Measurements from ENCODE around the gene SEC11A. TPM values are rescaled to one million over a fixed set of nuclear protein-coding genes. Genes with fewer than 3 reads are reported as not detected.
"Not testable (repeated sequence)": the region's sequence is repeated elsewhere in the genome, so short reads cannot be mapped to it uniquely, and the experiment has no call there.

Gene SEC11A
- 44.2 TPM for total RNA-seq

GRCh38 chr15:84716036-84716732 is at the start of gene SEC11A:
Gene SEC11A (minus strand): TSS chr15:84716139. CDS start chr15:84716075, 64 bp downstream.
- DNase-seq (ENCODE audit: low read depth in 2 of 3, low spot score in 2 of 3) = peak; percentile 79 to 92 (median 91)

DNA sequence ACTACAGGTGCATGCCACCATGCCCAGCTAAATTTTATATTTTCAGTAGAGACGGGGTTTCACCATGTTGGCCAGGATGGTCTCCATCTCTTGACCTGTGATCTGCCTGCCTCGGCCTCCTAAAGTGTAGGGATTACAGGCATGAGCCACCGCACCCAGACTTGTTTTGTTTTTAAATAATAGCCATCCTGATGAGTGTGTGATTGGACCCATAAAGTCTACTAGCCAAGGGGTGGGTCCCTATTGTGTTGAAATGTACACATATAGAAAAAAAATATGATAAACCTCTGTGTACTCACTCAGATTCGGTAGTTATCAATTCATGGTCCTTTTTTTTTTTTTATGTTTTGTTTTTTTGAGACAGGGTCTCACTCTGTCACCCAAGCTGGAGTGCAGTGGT is 49.7 kb upstream of the SEC11A start:
- no peak for DNase-seq (ENCODE audit: low read depth in 2 of 3, low spot score in 2 of 3)

GRCh38 chr15:84764989-84765388 is 49.0 kb upstream of the SEC11A start:
- no peak for DNase-seq (ENCODE audit: low read depth in 2 of 3, low spot score in 2 of 3)

DNA sequence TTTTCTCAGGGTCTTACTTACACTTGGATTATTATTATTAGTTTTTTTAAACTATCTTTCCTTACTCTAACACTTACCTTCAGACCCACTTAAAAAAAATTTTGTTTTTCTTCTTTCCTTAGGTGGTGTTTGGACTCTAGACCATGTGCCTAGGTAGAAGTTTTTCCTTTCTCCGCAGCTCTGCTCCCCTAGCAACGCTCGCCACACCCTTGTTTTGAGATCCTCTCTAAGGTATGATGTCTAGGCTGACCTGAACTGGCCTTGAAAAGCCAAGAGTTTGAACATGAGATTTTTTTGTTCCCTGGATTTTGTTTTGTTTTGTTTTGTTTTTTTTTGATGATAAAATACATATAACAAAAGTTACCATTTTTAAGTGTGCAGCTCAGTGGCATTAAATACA is 48.6 kb upstream of the SEC11A start:
- no peak for DNase-seq (ENCODE audit: low read depth in 2 of 3, low spot score in 2 of 3)

- no peak for DNase-seq (ENCODE audit: low read depth in 2 of 3, low spot score in 2 of 3)
These were observed 47.1 kb upstream of the SEC11A start for GRCh38 chr15:84762840-84763572.

- DNase-seq (ENCODE audit: low read depth in 2 of 3, low spot score in 2 of 3) = no peak
These were observed 45.7 kb upstream of the SEC11A start for GRCh38 chr15:84761607-84762131.

DNA sequence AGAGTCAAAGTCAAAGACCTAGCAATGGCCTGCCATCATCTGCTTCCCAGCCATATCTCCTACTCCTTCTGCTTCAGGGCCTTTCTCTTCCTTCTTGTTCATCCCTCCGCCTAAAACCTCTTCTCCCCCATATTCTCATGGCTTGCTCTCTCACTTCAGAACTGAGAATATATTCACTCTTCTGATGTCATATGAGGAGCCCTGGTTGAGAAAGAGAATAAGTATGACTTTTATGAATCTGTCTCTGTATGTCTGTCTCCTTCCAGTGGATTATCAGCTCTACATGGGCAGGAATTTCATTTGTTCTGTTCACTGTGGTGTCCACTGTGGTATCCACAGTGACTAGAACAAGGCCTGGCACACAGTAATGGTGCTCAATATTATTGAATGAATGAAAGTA is 44.3 kb upstream of the SEC11A start:
- no peak for DNase-seq (ENCODE audit: low read depth in 2 of 3, low spot score in 2 of 3)

GRCh38 chr15:84759018-84759417 is 43.1 kb upstream of the SEC11A start:
- DNase-seq (ENCODE audit: low read depth in 2 of 3, low spot score in 2 of 3) = no peak

- no peak for DNase-seq (ENCODE audit: low read depth in 2 of 3, low spot score in 2 of 3)
These were observed 40.0 kb upstream of the SEC11A start for GRCh38 chr15:84755736-84756527.

DNA sequence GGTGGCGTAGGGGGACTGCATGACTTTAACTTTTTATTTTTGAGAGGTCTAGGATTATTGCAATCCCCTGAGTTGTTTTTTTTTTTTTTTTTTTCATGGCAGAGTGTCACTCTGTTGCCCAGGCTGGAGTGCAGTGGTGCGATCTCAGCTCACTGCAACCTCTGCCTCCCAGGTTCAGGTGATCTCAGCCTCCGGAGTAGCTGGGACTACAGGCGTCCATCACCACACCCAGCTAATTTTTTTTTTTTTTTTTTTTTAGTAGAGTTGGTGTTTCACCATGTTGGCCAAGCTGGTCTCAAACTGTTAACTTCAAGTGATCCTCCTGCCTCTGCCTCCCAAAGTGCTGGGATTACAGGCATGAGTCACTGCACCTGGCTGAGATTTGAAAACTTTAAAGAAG is 39.0 kb upstream of the SEC11A start:
- not testable (repeated sequence) for DNase-seq (ENCODE audit: low read depth in 2 of 3, low spot score in 2 of 3)

- DNase-seq (ENCODE audit: low read depth in 2 of 3, low spot score in 2 of 3) = no peak
These were observed 36.8 kb upstream of the SEC11A start for GRCh38 chr15:84752700-84753099.

DNA sequence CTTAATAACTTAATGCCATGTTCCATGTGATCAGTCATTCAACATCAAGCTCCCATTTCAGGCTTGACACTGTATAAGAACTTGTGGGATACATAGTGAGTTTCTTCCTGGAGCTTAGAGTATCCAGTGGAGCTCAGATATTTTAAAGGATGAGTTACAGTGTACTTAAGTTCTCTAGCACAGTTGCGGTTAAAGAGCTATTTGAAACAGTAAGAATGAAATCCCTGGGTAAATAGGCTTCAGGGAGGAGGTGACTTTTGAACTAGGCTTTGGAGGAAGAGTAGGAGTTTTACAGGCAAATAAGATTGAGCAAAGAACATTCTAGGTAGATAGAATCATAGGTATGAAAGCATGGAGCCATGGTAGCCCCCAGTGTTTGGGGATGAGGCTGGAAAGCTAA is 36.3 kb upstream of the SEC11A start:
- DNase-seq (ENCODE audit: low read depth in 2 of 3, low spot score in 2 of 3) = no peak

DNA sequence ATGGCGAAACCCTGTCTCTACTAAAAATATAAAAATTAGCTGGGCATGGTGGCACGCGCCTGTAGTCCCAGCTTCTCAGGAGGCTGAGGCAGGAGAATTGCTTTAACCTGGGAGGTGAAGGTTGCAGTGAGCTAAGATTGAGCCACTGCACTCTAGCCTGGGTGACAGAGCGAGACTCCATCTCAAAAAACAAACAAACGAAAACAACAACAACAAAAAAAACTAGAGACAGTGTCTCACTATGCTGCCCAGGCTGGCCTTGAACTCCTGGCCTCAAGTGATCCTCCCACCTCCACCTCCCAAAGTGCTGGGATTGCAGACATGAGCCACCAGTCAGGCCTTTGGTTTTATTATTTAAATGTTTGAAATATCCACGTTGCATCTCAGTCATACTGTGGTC is 35.8 kb upstream of the SEC11A start:
- not testable (repeated sequence) for DNase-seq (ENCODE audit: low read depth in 2 of 3, low spot score in 2 of 3)

DNA sequence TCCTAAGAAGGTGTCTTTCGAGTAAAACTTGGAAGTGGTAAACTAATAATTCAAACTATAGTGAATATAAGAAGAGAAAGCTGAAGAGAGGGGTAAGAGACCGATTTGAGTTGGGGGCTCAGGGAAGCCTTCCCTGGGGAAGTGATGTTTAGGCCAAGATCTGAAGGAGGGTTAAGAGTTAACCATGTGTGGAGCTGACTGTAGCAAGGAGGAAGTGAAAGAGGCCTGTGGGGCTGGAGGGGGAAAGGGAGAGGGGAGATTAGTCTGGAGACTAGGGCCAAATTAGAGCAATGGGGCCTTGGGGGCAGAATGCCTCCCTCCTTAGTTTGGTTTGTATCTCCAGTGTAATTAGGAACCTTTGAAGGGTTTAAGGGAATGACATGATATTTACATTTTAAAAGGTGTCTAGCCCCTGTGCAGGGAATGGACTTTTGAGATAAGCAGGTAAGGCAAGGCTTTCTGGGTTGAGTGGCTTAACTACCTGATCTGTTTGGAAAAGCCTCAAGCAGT is 34.7 kb upstream of the SEC11A start:
- DNase-seq (ENCODE audit: low read depth in 2 of 3, low spot score in 2 of 3) = peak in 2 of 3 donors; percentile 33 to 36

- DNase-seq (ENCODE audit: low read depth in 2 of 3, low spot score in 2 of 3) = peak in 2 of 3 donors; percentile 35 to 65
These were observed 33.4 kb upstream of the SEC11A start for GRCh38 chr15:84749111-84749991.

DNA sequence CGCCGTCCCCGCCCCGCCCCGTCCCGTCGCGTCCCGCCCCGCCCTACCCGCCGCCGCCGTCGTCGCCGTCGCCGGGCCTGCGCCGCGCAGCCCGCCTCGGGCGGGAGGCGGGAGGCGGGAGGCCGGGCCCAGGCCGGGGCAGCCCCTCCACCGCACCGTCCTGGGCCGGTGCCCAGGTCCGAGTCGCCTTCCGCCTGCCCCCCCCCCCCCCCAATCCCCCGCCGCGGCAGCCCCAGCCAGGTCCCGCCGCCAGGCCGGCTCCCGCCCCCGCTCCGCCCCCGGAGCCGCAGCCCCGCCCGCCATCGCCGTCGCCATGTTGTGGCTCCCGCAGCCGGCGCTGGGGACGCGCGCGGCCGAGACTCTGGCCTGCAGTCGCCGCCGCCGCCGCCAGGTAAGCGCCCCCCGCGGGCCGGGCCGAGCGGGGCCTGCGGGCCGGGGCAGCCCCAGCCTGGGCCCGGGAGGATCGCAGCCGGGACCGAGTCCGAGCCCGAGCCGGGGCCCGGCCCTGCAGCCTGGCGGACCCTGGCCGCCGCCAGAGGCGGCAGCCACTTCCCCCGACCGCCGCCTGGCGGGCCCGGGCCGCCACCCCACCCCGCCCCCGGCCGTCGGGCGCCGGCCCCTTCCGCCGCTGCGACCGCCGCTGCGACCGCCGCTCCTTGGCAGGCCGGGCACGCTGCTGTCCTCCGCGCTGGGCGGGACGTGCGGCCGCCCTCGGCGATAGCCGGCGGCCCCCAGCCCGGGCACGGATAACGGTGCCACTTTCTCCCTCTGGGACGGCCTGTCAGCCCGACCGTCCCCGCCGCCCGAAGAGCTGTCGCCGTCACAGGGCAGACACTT is 32.6 kb upstream of the SEC11A start, which contains the start of gene ZNF592:
Gene ZNF592, plus strand, starts transcription at position 319 of the 837 bp plus-strand sequence. CDS start 34,084 bp downstream, outside the sequence.
- DNase-seq (ENCODE audit: low read depth in 2 of 3, low spot score in 2 of 3) = peak; percentile 52 to 82 (median 82)

DNA sequence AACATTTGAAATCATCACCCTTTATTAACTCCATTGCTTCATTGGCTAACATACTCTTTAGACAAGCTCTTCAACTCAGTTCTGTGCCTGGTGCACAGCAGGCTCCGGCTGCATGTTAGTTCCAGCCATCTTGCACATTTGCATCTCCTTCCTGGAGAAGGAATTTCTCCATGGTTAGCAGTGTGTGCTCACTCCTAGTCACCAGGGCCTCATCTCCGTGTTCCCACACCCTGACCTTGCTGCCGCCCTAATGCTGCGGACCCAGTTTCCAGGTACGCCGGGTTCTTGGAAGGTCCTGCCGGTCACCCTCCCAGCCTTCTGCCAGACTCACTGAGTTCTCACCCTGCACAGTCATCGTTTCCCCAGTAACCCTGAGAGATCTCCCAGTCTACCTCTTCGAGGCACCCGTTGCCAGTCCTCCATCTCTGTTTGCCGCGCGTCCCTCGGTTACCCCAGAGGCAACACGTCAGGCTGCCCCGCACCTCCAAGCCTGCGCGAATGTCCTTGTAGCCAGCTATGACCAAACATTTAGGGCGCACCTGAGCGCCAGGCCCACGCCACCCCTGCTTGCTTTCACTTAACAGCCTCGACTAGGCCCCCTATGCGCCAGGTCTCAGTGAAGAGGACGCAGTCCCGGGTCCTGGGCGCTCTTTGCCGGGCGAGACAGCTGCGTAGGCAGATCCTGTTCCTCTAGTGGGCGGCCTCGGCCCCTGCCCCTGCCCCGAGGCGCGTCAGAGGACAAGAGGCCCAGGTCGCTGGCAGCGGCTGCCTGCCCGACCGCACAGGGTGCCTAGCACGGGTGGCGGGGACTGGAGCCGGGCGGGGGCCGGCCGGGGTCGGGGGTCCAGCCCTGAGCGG is 31.7 kb upstream of the SEC11A start:
- DNase-seq (ENCODE audit: low read depth in 2 of 3, low spot score in 2 of 3) = peak; percentile 70 to 87 (median 82)

DNA sequence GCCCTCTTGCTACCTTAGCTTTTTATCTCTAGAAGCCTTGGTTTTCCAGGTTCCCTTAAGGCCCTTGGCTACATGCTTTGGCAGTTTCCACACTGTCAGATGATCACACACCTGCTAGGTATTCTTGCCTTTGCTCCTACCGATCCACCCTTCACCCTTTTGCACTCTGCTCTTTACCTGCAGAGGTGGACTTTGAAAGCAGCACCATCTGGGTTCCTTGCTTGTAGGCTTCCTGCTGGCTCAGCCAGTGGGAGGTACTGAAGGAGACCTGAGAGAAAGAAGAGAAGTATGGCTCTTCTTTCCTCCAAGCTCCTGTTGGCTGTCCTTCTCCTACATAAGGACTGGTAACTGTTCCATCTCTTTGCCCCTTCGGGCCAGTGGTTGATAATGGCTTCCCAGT is 25.2 kb upstream of the SEC11A start:
- no peak for DNase-seq (ENCODE audit: low read depth in 2 of 3, low spot score in 2 of 3)
